HEK293 (cell line): ENCODE measurements around the gene MBNL2.
A peak's percentile ranks its signal among the peaks of the same experiment; 100 is the strongest.

Experiments used
- CTCF ChIA-PET: fragments of 350-600 bp; formaldehyde crosslinking; extraction: SDS; loops from one replicate; lab custom pipeline; 2021; ENCODE audit warnings: antibody characterized with exemption; lab: Yijun Ruan, JAX
- POLR2A ChIA-PET: fragments of 300-600 bp; formaldehyde crosslinking; extraction: SDS; loops from one replicate; lab custom pipeline; 2020; ENCODE audit warnings: antibody characterized with exemption, inconsistent platforms; lab: Yijun Ruan, JAX
- H3K27ac ChIP-seq: fragments of 200-500 bp; sonication (Bioruptor generic); 2 replicates; pipeline ENCODE4 v1.5.1; 2014; ENCODE audit warnings: low read depth, low read length, control low read depth, inconsistent platforms; ENCODE audit errors: extremely low read depth
- H3K36me3 ChIP-seq, 2 experiments: fragments of 200-500 bp in 1 of 2; sonication (Bioruptor generic) in 1 of 2; 1 replicate in 1 of 2; 2 replicates in 1 of 2; pipeline ENCODE4 v1.5.1; 2014 to 2017; ENCODE audit warnings: inconsistent platforms in 2 of 2, low read length in 2 of 2; ENCODE audit not compliant: control insufficient read depth in 2 of 2, insufficient read depth in 1 of 2
- H3K4me1 ChIP-seq: fragments of 200-500 bp; sonication (Bioruptor generic); 2 replicates; pipeline ENCODE4 v1.5.1; 2014; ENCODE audit warnings: mild to moderate bottlenecking, low read length, inconsistent platforms; ENCODE audit not compliant: control insufficient read depth, insufficient read depth
- H3K4me3 ChIP-seq: 2 replicates; pipeline ENCODE4 v1.5.1; 2011; ENCODE audit warnings: low read depth, mild to moderate bottlenecking, control low read depth, low read length, moderate library complexity
- H3K9me3 ChIP-seq: fragments of 200-500 bp; sonication (Bioruptor generic); 2 replicates; pipeline ENCODE4 v1.5.1; 2014; ENCODE audit warnings: low read depth, low read length, inconsistent platforms; ENCODE audit not compliant: control insufficient read depth, insufficient read depth
- BCL11B ChIP-seq: fragments of 450-650 bp; formaldehyde crosslinking; IDR thresholded peaks from 2 replicates; pipeline ENCODE4 v1.5.1; 2016; ENCODE audit warnings: low read depth, missing biosample characterization, missing genetic modification characterization
- SCRT2 ChIP-seq: fragments of 450-650 bp; formaldehyde crosslinking; IDR thresholded peaks from 2 replicates; pipeline ENCODE4 v1.5.1; 2016; ENCODE audit warnings: missing biosample characterization, missing genetic modification characterization
- TCF7L2 ChIP-seq: IDR thresholded peaks from 2 replicates; pipeline ENCODE4 v1.6.1; 2011; ENCODE audit warnings: low read depth, mild to moderate bottlenecking, inconsistent platforms, low read length, moderate library complexity, borderline replicate concordance
- ZBTB17 ChIP-seq: fragments of 450-650 bp; formaldehyde crosslinking; IDR thresholded peaks from 2 replicates; pipeline ENCODE4 v1.5.1; 2016; ENCODE audit warnings: missing biosample characterization, missing genetic modification characterization
- ZBTB21 ChIP-seq: fragments of 450-650 bp; formaldehyde crosslinking; IDR thresholded peaks from 2 replicates; pipeline ENCODE4 v1.5.1; 2017; ENCODE audit warnings: missing biosample characterization, missing genetic modification characterization
- ZBTB44 ChIP-seq: fragments of 450-650 bp; IDR thresholded peaks from 2 replicates; pipeline ENCODE4 v1.5.1; 2018; ENCODE audit warnings: missing biosample characterization, mild to moderate bottlenecking, missing genetic modification characterization
- ZNF146 ChIP-seq: fragments of 450-650 bp; formaldehyde crosslinking; IDR thresholded peaks from 2 replicates; pipeline ENCODE4 v1.5.1; 2016; ENCODE audit warnings: missing biosample characterization, missing genetic modification characterization
- ZNF18 ChIP-seq: fragments of 450-650 bp; formaldehyde crosslinking; IDR thresholded peaks from 2 replicates; pipeline ENCODE4 v1.5.1; 2016; ENCODE audit warnings: missing biosample characterization, missing genetic modification characterization
- ZNF280C ChIP-seq: fragments of 450-650 bp; formaldehyde crosslinking; IDR thresholded peaks from 2 replicates; pipeline ENCODE4 v1.5.1; 2016; ENCODE audit warnings: missing biosample characterization, missing genetic modification characterization
- ZNF280D ChIP-seq: fragments of 450-650 bp; formaldehyde crosslinking; IDR thresholded peaks from 2 replicates; pipeline ENCODE4 v1.5.1; 2016; ENCODE audit warnings: missing biosample characterization, missing genetic modification characterization
- ZNF341 ChIP-seq: fragments of 450-650 bp; formaldehyde crosslinking; IDR thresholded peaks from 2 replicates; pipeline ENCODE4; 2016; ENCODE audit warnings: low read depth, missing biosample characterization, missing genetic modification characterization
- ZNF449 ChIP-seq: fragments of 450-650 bp; formaldehyde crosslinking; IDR thresholded peaks from 2 replicates; pipeline ENCODE4 v1.5.1; 2017; ENCODE audit warnings: missing biosample characterization, mild to moderate bottlenecking, missing genetic modification characterization, moderate library complexity
- ZNF629 ChIP-seq: fragments of 450-650 bp; formaldehyde crosslinking; IDR thresholded peaks from 2 replicates; pipeline ENCODE4 v1.5.1; 2017; ENCODE audit warnings: missing biosample characterization, missing genetic modification characterization
- ZNF837 ChIP-seq: fragments of 450-650 bp; formaldehyde crosslinking; IDR thresholded peaks from 2 replicates; pipeline ENCODE4 v1.5.1; 2016; ENCODE audit warnings: missing biosample characterization, missing genetic modification characterization

Gene MBNL2

GRCh38 chr13:97369261-97369893 lies 147.2 kb downstream of the MBNL2 start:
- peak; percentile 83 for TF ChIP-seq ZBTB17 (tag by site-specific recombination)
- TF ChIP-seq ZNF280C, result no peak
- no peak for TF ChIP-seq ZBTB21 (tag by site-specific recombination)
- TF ChIP-seq TCF7L2, result no peak
- TF ChIP-seq ZBTB44 (tag by site-specific recombination), result no peak
- TF ChIP-seq ZNF18 (tag by site-specific recombination), result no peak
- TF ChIP-seq ZNF341 (tag by site-specific recombination), result no peak
- no peak for TF ChIP-seq BCL11B (tag by site-specific recombination)
- TF ChIP-seq ZNF629 (tag by site-specific recombination), result no peak
- Histone ChIP-seq H3K4me3 (no peak overlapping the region), H3K27ac (no peak overlapping the region), H3K9me3 (no peaks in the 10 kb centered on the region), H3K36me3 (peaks cover 0 to 3% of the 10 kb centered on the region in 2 experiments; a peak in 1 of 3 replicates), H3K4me1 (0 out of 2 replicates have a peak, but pooled peaks cover 3% of the 10 kb centered on the region)
- ChIA-PET CTCF (interaction anchor here (3.0 kb wide), 1 partner anchor 10 kb away, joined by 9 read pairs; no protein-coding TSS in a partner anchor), POLR2A (interaction anchor here (0.7 kb wide), 1 partner anchor 61 kb away, joined by 3 read pairs; no protein-coding TSS in a partner anchor)

GRCh38 chr13:97371486-97372109 lies 149.5 kb downstream of the MBNL2 start:
- Histone ChIP-seq H3K4me3 (no peak overlapping the region), H3K9me3 (no peaks in the 10 kb centered on the region), H3K36me3 (no peaks in the 10 kb centered on the region), H3K27ac (no peak overlapping the region), H3K4me1 (0 out of 2 replicates have a peak, but pooled peaks cover 3% of the 10 kb centered on the region)
- CTCF ChIA-PET, result interaction anchor here (0.6 kb wide), 1 partner anchor 554 kb away, joined by 3 read pairs; no protein-coding TSS in a partner anchor
- POLR2A ChIA-PET, result no interaction called here
- no peak for TF ChIP-seq ZNF449 (tag by site-specific recombination)
- TF ChIP-seq ZNF280D (tag by site-specific recombination), result no peak
- TF ChIP-seq ZNF146 (tag by site-specific recombination), result no peak
- no peak for TF ChIP-seq SCRT2 (tag by site-specific recombination)
- no peak for TF ChIP-seq ZNF837 (tag by site-specific recombination)
- no peak for TF ChIP-seq ZBTB17 (tag by site-specific recombination)
